Measurements from ENCODE around the gene PLD3. TPM values are rescaled to one million over a fixed set of nuclear protein-coding genes. Genes with fewer than 3 reads are reported as not detected.

PLD3 gene
- total RNA-seq, 1 donor from 2014 or later: 208 TPM

GRCh38 chr19:40392894-40393517 is 44.5 kb downstream of the PLD3 start:
- Mint-ChIP-seq H3K9me3 (no peaks in the 10 kb centered on the region), H3K4me3 (no peak overlapping the region), H3K4me1 (no peaks in the 10 kb centered on the region), H3K36me3 (ENCODE audit: low read depth) (no peaks in the 10 kb centered on the region), H3K27me3 (ENCODE audit: low read depth) (no peaks in the 10 kb centered on the region), H3K27ac (ENCODE audit: unreplicated experiment) (peak overlapping the region; percentile 84)
- TF ChIP-seq, protein P1, sequence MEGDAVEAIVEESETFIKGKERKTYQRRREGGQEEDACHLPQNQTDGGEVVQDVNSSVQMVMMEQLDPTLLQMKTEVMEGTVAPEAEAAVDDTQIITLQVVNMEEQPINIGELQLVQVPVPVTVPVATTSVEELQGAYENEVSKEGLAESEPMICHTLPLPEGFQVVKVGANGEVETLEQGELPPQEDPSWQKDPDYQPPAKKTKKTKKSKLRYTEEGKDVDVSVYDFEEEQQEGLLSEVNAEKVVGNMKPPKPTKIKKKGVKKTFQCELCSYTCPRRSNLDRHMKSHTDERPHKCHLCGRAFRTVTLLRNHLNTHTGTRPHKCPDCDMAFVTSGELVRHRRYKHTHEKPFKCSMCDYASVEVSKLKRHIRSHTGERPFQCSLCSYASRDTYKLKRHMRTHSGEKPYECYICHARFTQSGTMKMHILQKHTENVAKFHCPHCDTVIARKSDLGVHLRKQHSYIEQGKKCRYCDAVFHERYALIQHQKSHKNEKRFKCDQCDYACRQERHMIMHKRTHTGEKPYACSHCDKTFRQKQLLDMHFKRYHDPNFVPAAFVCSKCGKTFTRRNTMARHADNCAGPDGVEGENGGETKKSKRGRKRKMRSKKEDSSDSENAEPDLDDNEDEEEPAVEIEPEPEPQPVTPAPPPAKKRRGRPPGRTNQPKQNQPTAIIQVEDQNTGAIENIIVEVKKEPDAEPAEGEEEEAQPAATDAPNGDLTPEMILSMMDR (conservative IDR thresholded peaks at IDR 0.05): no peak
- DNase-seq (ENCODE audit: low read depth, low spot score): no peak

DNA sequence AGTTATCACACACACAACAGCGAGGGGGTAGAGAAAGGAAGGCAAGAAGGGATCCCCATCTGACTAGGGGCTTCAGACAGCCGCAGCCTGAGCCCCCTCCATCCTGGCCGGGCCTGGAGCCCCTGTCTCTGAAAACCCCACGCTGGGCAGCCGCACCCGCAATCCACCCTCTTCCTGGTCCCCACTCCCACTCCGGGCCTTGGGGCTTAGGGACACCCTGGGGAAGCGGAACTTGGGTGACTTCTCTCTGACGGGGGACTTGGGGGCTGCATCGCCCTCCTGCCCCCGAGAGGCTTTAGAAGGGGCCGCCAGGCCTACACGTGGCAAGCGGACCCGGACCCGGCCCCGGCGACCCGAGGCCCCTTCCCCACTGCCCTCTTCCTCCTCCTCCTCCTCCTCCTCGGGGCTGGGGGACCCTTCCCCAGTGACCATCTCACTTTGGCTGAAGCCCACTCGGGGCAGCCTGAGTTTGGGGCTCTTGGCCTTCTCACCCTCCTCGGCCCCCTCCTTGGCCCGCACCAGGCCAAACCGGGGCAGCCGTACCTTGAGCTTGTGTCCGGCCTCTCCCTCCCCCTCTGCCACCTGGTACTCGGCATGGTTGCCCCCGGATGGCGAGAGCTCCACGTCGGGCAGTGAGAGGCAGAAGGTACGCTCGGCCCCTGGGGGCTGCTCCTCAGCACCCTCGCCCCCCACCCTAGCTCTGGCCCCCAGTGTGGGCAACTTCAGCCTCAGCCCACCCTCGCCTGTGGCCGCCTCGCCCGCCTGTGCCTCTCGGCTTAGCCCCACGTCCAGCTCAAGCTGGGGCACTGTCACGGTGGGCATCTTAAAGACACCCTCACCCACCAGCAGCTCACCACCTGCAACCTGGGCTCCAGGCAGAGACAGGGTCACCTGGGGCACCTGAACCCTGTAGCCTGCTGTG is 45.7 kb downstream of the PLD3 start:
- Mint-ChIP-seq H3K4me1 (peaks cover 3% of the 10 kb centered on the region), H3K4me3 (no peak overlapping the region), H3K36me3 (ENCODE audit: low read depth) (no peaks in the 10 kb centered on the region), H3K9me3 (no peaks in the 10 kb centered on the region), H3K27me3 (ENCODE audit: low read depth) (no peaks in the 10 kb centered on the region), H3K27ac (ENCODE audit: unreplicated experiment) (peak overlapping the region; percentile 84)
- no peak for DNase-seq (ENCODE audit: low read depth, low spot score)
- TF ChIP-seq, protein P1 (conservative IDR thresholded peaks at IDR 0.05): no peak

DNA sequence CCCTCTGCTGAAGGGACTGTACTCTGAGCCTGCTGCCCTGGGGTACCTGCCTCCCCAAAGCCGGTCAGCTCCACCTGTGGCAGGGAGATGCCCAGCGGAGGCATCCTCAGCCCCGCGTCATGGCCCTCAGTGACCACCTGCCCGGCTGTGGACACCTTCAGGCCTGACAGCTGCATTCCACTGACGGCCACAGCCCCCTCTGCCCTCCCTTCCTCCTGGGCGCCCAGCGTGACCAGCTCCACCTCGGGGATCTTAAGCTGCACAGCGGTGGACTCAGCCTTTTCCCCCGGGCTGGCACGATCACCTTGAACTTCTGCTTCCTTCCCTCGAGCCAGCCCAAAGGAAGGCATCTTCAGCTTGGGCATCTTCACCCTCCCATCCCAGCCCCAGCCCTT is 46.3 kb downstream of the PLD3 start:
- H3K9me3 Mint-ChIP-seq: no peaks in the 10 kb centered on the region
- no peaks in the 10 kb centered on the region for H3K36me3 Mint-ChIP-seq (ENCODE audit: low read depth)
- H3K27me3 Mint-ChIP-seq (ENCODE audit: low read depth): no peaks in the 10 kb centered on the region
- H3K4me3 Mint-ChIP-seq: no peak overlapping the region
- DNase-seq (ENCODE audit: low read depth, low spot score): no peak
- TF ChIP-seq, protein P1 (conservative IDR thresholded peaks at IDR 0.05): no peak
- H3K27ac Mint-ChIP-seq (ENCODE audit: unreplicated experiment): peak overlapping the region; percentile 27
- H3K4me1 Mint-ChIP-seq: peaks cover 8% of the 10 kb centered on the region

GRCh38 chr19:40395956-40396355 is 47.5 kb downstream of the PLD3 start:
- Mint-ChIP-seq H3K27ac (ENCODE audit: unreplicated experiment) (no peak overlapping the region), H3K27me3 (ENCODE audit: low read depth) (no peaks in the 10 kb centered on the region), H3K36me3 (ENCODE audit: low read depth) (no peaks in the 10 kb centered on the region), H3K4me1 (peaks cover 8% of the 10 kb centered on the region), H3K4me3 (no peak overlapping the region), H3K9me3 (no peaks in the 10 kb centered on the region)
- no peak for DNase-seq (ENCODE audit: low read depth, low spot score)
- TF ChIP-seq, protein P1 (conservative IDR thresholded peaks at IDR 0.05): no peak

GRCh38 chr19:40396886-40397567 is 48.5 kb downstream of the PLD3 start:
- H3K27me3 Mint-ChIP-seq (ENCODE audit: low read depth): no peaks in the 10 kb centered on the region
- peaks cover 8% of the 10 kb centered on the region for H3K4me1 Mint-ChIP-seq
- H3K9me3 Mint-ChIP-seq: no peaks in the 10 kb centered on the region
- no peak overlapping the region for H3K27ac Mint-ChIP-seq (ENCODE audit: unreplicated experiment)
- H3K4me3 Mint-ChIP-seq: no peak overlapping the region
- TF ChIP-seq, protein P1 (conservative IDR thresholded peaks at IDR 0.05): no peak
- no peaks in the 10 kb centered on the region for H3K36me3 Mint-ChIP-seq (ENCODE audit: low read depth)
- DNase-seq (ENCODE audit: low read depth, low spot score): no peak
